GM12873 (cell line): ENCODE results near the gene GNPAT.
A peak's percentile ranks its signal among the peaks of the same experiment; 100 is the strongest.

Experiments
- CTCF ChIP-seq: IDR thresholded peaks from 2 replicates; pipeline ENCODE4 v1.5.1; 2012; ENCODE audit warnings: low read depth, mild to moderate bottlenecking, moderate library complexity, low read length, control low read depth; ENCODE audit not compliant: insufficient read depth; ENCODE audit errors: missing control alignments

Gene GNPAT

GRCh38 chr1:231208980-231209379 lies 32.0 kb upstream of the GNPAT start:
- TF ChIP-seq CTCF = no peak

GRCh38 chr1:231209531-231209930 lies 31.5 kb upstream of the GNPAT start:
- no peak for TF ChIP-seq CTCF

- no peak for TF ChIP-seq CTCF
Observed at GRCh38 chr1:231210126-231210525, 30.9 kb upstream of the GNPAT start.

- TF ChIP-seq CTCF = peak; percentile 95
Observed at GRCh38 chr1:231211005-231211857, 29.8 kb upstream of the GNPAT start.

- no peak for TF ChIP-seq CTCF
Observed at GRCh38 chr1:231213831-231214573, 27.0 kb upstream of the GNPAT start.

GRCh38 chr1:231214918-231215680 lies 25.9 kb upstream of the GNPAT start:
- TF ChIP-seq CTCF = no peak
